ENCODE measurements around the gene RCOR2.
"Not testable (repeated sequence)": the region's sequence is repeated elsewhere in the genome, so short reads cannot be mapped to it uniquely, and the experiment has no call there.

Gene RCOR2

GRCh38 chr11:63876616-63877015 is 40.3 kb downstream of the RCOR2 start:
- no peak for DNase-seq

- DNase-seq, result no peak
Measured at GRCh38 chr11:63875506-63876065, 41.4 kb downstream of the RCOR2 start.

GRCh38 chr11:63874511-63874910 is 42.5 kb downstream of the RCOR2 start:
- DNase-seq, result peak; percentile 57

GRCh38 chr11:63873311-63873710 is 43.7 kb downstream of the RCOR2 start:
- DNase-seq, result no peak

GRCh38 chr11:63872800-63873197 is 44.2 kb downstream of the RCOR2 start:
- DNase-seq, result no peak

GRCh38 chr11:63871962-63872799 is 44.8 kb downstream of the RCOR2 start:
- DNase-seq, result peak; percentile 91

- DNase-seq, result no peak
Measured at GRCh38 chr11:63870351-63871140, 46.4 kb downstream of the RCOR2 start.

- no peak for DNase-seq
Measured at GRCh38 chr11:63869683-63870082, 47.3 kb downstream of the RCOR2 start.

GRCh38 chr11:63869171-63869591 is 47.8 kb downstream of the RCOR2 start:
- no peak for DNase-seq

- no peak for DNase-seq
Measured at GRCh38 chr11:63868399-63869064, 48.4 kb downstream of the RCOR2 start.

GRCh38 chr11:63867511-63867910 is 49.5 kb downstream of the RCOR2 start:
- no peak for DNase-seq

GRCh38 chr11:63866211-63866610 is 50.8 kb downstream of the RCOR2 start:
- DNase-seq, result peak; percentile 89

GRCh38 chr11:63863620-63864019 is 53.3 kb downstream of the RCOR2 start:
- not testable (repeated sequence) for DNase-seq

GRCh38 chr11:63862923-63863322 is 54.0 kb downstream of the RCOR2 start:
- no peak for DNase-seq
